ENCODE data around the gene NPC1. TPM values are rescaled to one million over a fixed set of nuclear protein-coding genes. Genes with fewer than 3 reads are reported as not detected.
A peak's percentile ranks its signal among the peaks of the same experiment; 100 is the strongest.

NPC1 gene
- total and polyA plus RNA-seq, 2 donors (not counting 1 experiment from before 2014, with no cell fraction given): 36.0 to 204 TPM

GRCh38 chr18:23531912-23532311, 54.4 kb downstream of the NPC1 start:
- TF ChIP-seq CTCF (conservative IDR thresholded peaks at IDR 0.05 in 1 of 2, IDR thresholded peaks at IDR 0.05 in 1 of 2; ENCODE audit: low read depth in 1 of 2, low read length in 2 of 2): no peak
- Histone ChIP-seq H3K36me3 (ENCODE audit: control insufficient read depth, insufficient read depth, low read length) (peaks cover 30% of the 10 kb centered on the region), H3K4me2 (ENCODE audit: extremely low read depth, insufficient read depth, low read length) (no peak overlapping the region), H3K27me3 (ENCODE audit: control insufficient read depth, insufficient read depth, low read length) (no peaks in the 10 kb centered on the region), H3K79me2 (ENCODE audit: control insufficient read depth, insufficient read depth, low read length) (no peaks in the 10 kb centered on the region), H3K9me3 (ENCODE audit: control insufficient read depth, insufficient read depth, low read depth, low read length) (no peaks in the 10 kb centered on the region), H3K4me3 (replicated peaks in 1 of 4; ENCODE audit: control extremely low read depth in 1 of 4, insufficient read depth in 1 of 4, low read depth in 3 of 4, low read length in 4 of 4) (no peak overlapping the region), H2AFZ (ENCODE audit: low read length) (no peak overlapping the region), H4K20me1 (ENCODE audit: control insufficient read depth, extremely low read depth, insufficient read depth, low read length) (no peaks in the 10 kb centered on the region), H3K9ac (ENCODE audit: insufficient read depth, low read length) (no peak overlapping the region), H3K27ac (ENCODE audit: insufficient read depth, low read length) (no peak overlapping the region), H3K4me1 (ENCODE audit: control insufficient read depth, extremely low read depth, insufficient read depth, low read length) (peaks cover 6% of the 10 kb centered on the region)
- DNase-seq (ENCODE audit: low read depth in 2 of 2): no peak

GRCh38 chr18:23530195-23530594, 56.1 kb downstream of the NPC1 start:
- Histone ChIP-seq H3K4me2 (ENCODE audit: extremely low read depth, insufficient read depth, low read length) (no peak overlapping the region), H3K9ac (ENCODE audit: insufficient read depth, low read length) (no peak overlapping the region), H3K4me1 (ENCODE audit: control insufficient read depth, extremely low read depth, insufficient read depth, low read length) (peaks cover 6% of the 10 kb centered on the region), H3K4me3 (replicated peaks in 1 of 4; ENCODE audit: control extremely low read depth in 1 of 4, insufficient read depth in 1 of 4, low read depth in 3 of 4, low read length in 4 of 4) (no peak overlapping the region), H3K27me3 (ENCODE audit: control insufficient read depth, insufficient read depth, low read length) (no peaks in the 10 kb centered on the region), H3K9me3 (ENCODE audit: control insufficient read depth, insufficient read depth, low read depth, low read length) (no peaks in the 10 kb centered on the region), H3K36me3 (ENCODE audit: control insufficient read depth, insufficient read depth, low read length) (peaks cover 25% of the 10 kb centered on the region), H3K27ac (ENCODE audit: insufficient read depth, low read length) (no peak overlapping the region), H4K20me1 (ENCODE audit: control insufficient read depth, extremely low read depth, insufficient read depth, low read length) (no peaks in the 10 kb centered on the region), H3K79me2 (ENCODE audit: control insufficient read depth, insufficient read depth, low read length) (no peaks in the 10 kb centered on the region), H2AFZ (ENCODE audit: low read length) (no peak overlapping the region)
- DNase-seq (ENCODE audit: low read depth in 2 of 2): no peak
- peak in 1 of 2 donors; percentile 2 for TF ChIP-seq CTCF (conservative IDR thresholded peaks at IDR 0.05 in 1 of 2, IDR thresholded peaks at IDR 0.05 in 1 of 2; ENCODE audit: low read depth in 1 of 2, low read length in 2 of 2)
- TF ChIP-seq EZH2 (IDR thresholded peaks at IDR 0.05; ENCODE audit: low read length, missing control alignments): no peak

- Histone ChIP-seq H3K79me2 (ENCODE audit: control insufficient read depth, insufficient read depth, low read length) (no peaks in the 10 kb centered on the region), H2AFZ (ENCODE audit: low read length) (no peak overlapping the region), H3K4me2 (ENCODE audit: extremely low read depth, insufficient read depth, low read length) (no peak overlapping the region), H3K27ac (ENCODE audit: insufficient read depth, low read length) (no peak overlapping the region), H3K4me1 (ENCODE audit: control insufficient read depth, extremely low read depth, insufficient read depth, low read length) (peaks cover 6% of the 10 kb centered on the region), H3K9me3 (ENCODE audit: control insufficient read depth, insufficient read depth, low read depth, low read length) (no peaks in the 10 kb centered on the region), H3K36me3 (ENCODE audit: control insufficient read depth, insufficient read depth, low read length) (peaks cover 23% of the 10 kb centered on the region), H3K4me3 (replicated peaks in 1 of 4; ENCODE audit: control extremely low read depth in 1 of 4, insufficient read depth in 1 of 4, low read depth in 3 of 4, low read length in 4 of 4) (no peak overlapping the region), H4K20me1 (ENCODE audit: control insufficient read depth, extremely low read depth, insufficient read depth, low read length) (no peaks in the 10 kb centered on the region), H3K27me3 (ENCODE audit: control insufficient read depth, insufficient read depth, low read length) (no peaks in the 10 kb centered on the region), H3K9ac (ENCODE audit: insufficient read depth, low read length) (no peak overlapping the region)
- DNase-seq (ENCODE audit: low read depth in 2 of 2): peak; percentile 16 to 69
- TF ChIP-seq CTCF (conservative IDR thresholded peaks at IDR 0.05 in 1 of 2, IDR thresholded peaks at IDR 0.05 in 1 of 2; ENCODE audit: low read depth in 1 of 2, low read length in 2 of 2) (no peak), EZH2 (IDR thresholded peaks at IDR 0.05; ENCODE audit: low read length, missing control alignments) (no peak)
These were observed 56.7 kb downstream of the NPC1 start for GRCh38 chr18:23529604-23530003.

Measured in fibroblast of lung (primary cell).